OCI-LY7 (cell line): Measurements from ENCODE around the gene RPL29. TPM values are rescaled to one million over a fixed set of nuclear protein-coding genes. Genes with fewer than 3 reads are reported as not detected.

Experiments used
- BruUV-seq: library from RNA; stranded (reverse); fragments of 400-500 nt; replicated peaks from 2 replicates; lab custom pipeline; 2021; lab: Mats Ljungman, UMichigan
- CTCF ChIA-PET: fragments of 300-600 bp; sonication (Branson Sonifier 250); formaldehyde crosslinking; loops from one replicate; lab custom pipeline; 2022; ENCODE audit warnings: antibody characterized with exemption; ENCODE audit not compliant: unreplicated experiment; lab: Charles Lee
- POLR2A ChIA-PET: fragments of 300-600 bp; sonication (Branson Sonifier 250); formaldehyde crosslinking; loops from one replicate; lab custom pipeline; 2022; ENCODE audit warnings: antibody characterized with exemption; lab: Charles Lee
- DNase-seq: peaks from one replicate; pipeline ENCODE4 v3.0.0-alpha.2; 2015; ENCODE audit warnings: low spot score
- H2AFZ ChIP-seq: fragments of 200-600 bp; sonication (generic), shearing (Covaris generic); 2 replicates; pipeline ENCODE4 v1.6.1; 2014; ENCODE audit warnings: mild to moderate bottlenecking, antibody characterized with exemption, low read length, moderate library complexity
- H3K27ac ChIP-seq: fragments of 200-600 bp; sonication (generic); 2 replicates; pipeline ENCODE4 v1.5.1; 2014; ENCODE audit warnings: mixed run types, low read depth, mild to moderate bottlenecking, moderate library complexity, low read length, inconsistent platforms; ENCODE audit not compliant: poor library complexity, severe bottlenecking
- H3K36me3 ChIP-seq: fragments of 200-600 bp; sonication (generic); 2 replicates; pipeline ENCODE4 v1.6.1; 2014; ENCODE audit warnings: mild to moderate bottlenecking, antibody characterized with exemption, low read length, moderate library complexity, mixed read lengths; ENCODE audit not compliant: insufficient read depth
- H3K4me1 ChIP-seq: fragments of 200-600 bp; sonication (generic); 2 replicates; pipeline ENCODE4 v1.5.1; 2014; ENCODE audit warnings: mild to moderate bottlenecking, low read length; ENCODE audit not compliant: insufficient read depth, poor library complexity, severe bottlenecking
- H3K4me2 ChIP-seq: fragments of 200-600 bp; sonication (generic); 2 replicates; pipeline ENCODE4 v1.6.1; 2014; ENCODE audit warnings: mild to moderate bottlenecking, low read length
- H3K4me3 ChIP-seq: fragments of 200-600 bp; sonication (generic); 2 replicates; pipeline ENCODE4 v1.5.1; 2014; ENCODE audit warnings: mild to moderate bottlenecking, low read depth, low read length; ENCODE audit not compliant: poor library complexity, severe bottlenecking
- H3K79me2 ChIP-seq: fragments of 200-600 bp; sonication (generic); 2 replicates; pipeline ENCODE4 v1.6.1; 2016; ENCODE audit warnings: low read depth, mild to moderate bottlenecking, low read length, moderate library complexity, mixed read lengths; ENCODE audit not compliant: insufficient read depth
- H3K9me2 ChIP-seq: fragments of 200-600 bp; sonication (generic); 2 replicates; pipeline ENCODE4 v1.6.1; 2016; ENCODE audit warnings: mild to moderate bottlenecking, low read length, mixed read lengths; ENCODE audit not compliant: insufficient read depth
- H3K9me3 ChIP-seq: fragments of 200-600 bp; sonication (generic); 2 replicates; pipeline ENCODE4 v1.6.1; 2014; ENCODE audit warnings: mild to moderate bottlenecking, mixed run types, low read length, mixed read lengths
- H4K20me1 ChIP-seq: fragments of 200-600 bp; sonication (generic); 2 replicates; pipeline ENCODE4 v1.6.1; 2014; ENCODE audit warnings: mild to moderate bottlenecking, antibody characterized with exemption, low read length, moderate library complexity, mixed read lengths; ENCODE audit not compliant: insufficient read depth
- CTCF ChIP-seq: fragments of 200-600 bp; sonication (generic); conservative IDR thresholded peaks from 2 replicates; pipeline ENCODE4 v1.5.1; 2014; ENCODE audit warnings: mild to moderate bottlenecking, antibody characterized with exemption, low read length, moderate library complexity, mixed read lengths
- EZH2phosphoT487 ChIP-seq: fragments of 200-600 bp; sonication (generic); IDR thresholded peaks from 2 replicates; pipeline ENCODE4 v1.6.1; 2018; ENCODE audit warnings: low read depth, borderline replicate concordance, mild to moderate bottlenecking, mixed run types, antibody characterized with exemption, low read length, moderate library complexity, mixed read lengths
- intact Hi-C: fragments of 100-400 bp; cut with micrococcal nuclease; formaldehyde crosslinking; loops from one replicate; pipeline ENCODE4 v1.10.0; 2022; ENCODE audit not compliant: unreplicated experiment
- total RNA-seq, 2 experiments: library from RNA; depleted of rRNA in 1 of 2; stranded (reverse); fragments of >200 nt in 1 of 2; shearing (Covaris generic) in 1 of 2; gene quantifications; 2 replicates each; pipeline ENCODE4 v1.2.3, GENCODE V29; 2014 to 2022

The RPL29 gene
- total RNA-seq, 2 experiments from 2014 or later, result 1,535 to 1,781 TPM

- Histone ChIP-seq H3K4me2 (peak within 1 kb of the TSS; percentile 45), H3K9me3 (no peaks in the 10 kb centered on the region), H2AFZ (no peak within 1 kb of the TSS), H3K4me3 (peak within 1 kb of the TSS; percentile 51), H3K36me3 (no peaks in the 10 kb centered on the region), H4K20me1 (no peaks in the 10 kb centered on the region), H3K79me2 (no peaks in the 10 kb centered on the region), H3K27ac (no peak within 1 kb of the TSS), H3K9me2 (no peaks in the 10 kb centered on the region), H3K4me1 (peaks cover 10% of the 10 kb centered on the region)
- intact Hi-C loops, result no loop called here
- no TSS peak for BruUV-seq
- ChIA-PET CTCF (interaction anchor here (0.5 to 0.7 kb wide), 2 partner anchors 23 to 726 kb away, joined by 3 to 8 read pairs; no protein-coding TSS in a partner anchor), POLR2A (no interaction called here)
- 0 out of 2 replicates have a peak, but pooled peaks have one; percentile 80 for TF ChIP-seq EZH2phosphoT487
- TF ChIP-seq CTCF, result no peak
- DNase-seq, result no peak
These were observed 28.1 kb downstream of the RPL29 start, which contains the start of gene PCBP4 for GRCh38 chr3:51967384-51968169. Gene PCBP4, minus strand, starts transcription at chr3:51967454. Its CDS starts 6,214 bp downstream, at chr3:51961240.

- ChIA-PET CTCF (no interaction called here), POLR2A (interaction anchor here (0.6 kb wide), 2 partner anchors 21 to 396 kb away, joined by 3 read pairs; no protein-coding TSS in a partner anchor)
- H3K27ac ChIP-seq, result no peak overlapping the region
- peak overlapping the region; percentile 41 for H3K4me3 ChIP-seq
- no peak for DNase-seq
- no peaks in the 10 kb centered on the region for H3K36me3 ChIP-seq
- no TSS peak for BruUV-seq
- H3K4me1 ChIP-seq, result peaks cover 10% of the 10 kb centered on the region
- H3K4me2 ChIP-seq, result peak overlapping the region; percentile 30; the same call in 1 of the 2 replicates
- no peaks in the 10 kb centered on the region for H3K79me2 ChIP-seq
- H4K20me1 ChIP-seq, result no peaks in the 10 kb centered on the region
- H3K9me2 ChIP-seq, result no peaks in the 10 kb centered on the region
- H3K9me3 ChIP-seq, result no peaks in the 10 kb centered on the region
- TF ChIP-seq CTCF, result no peak
- no peak for TF ChIP-seq EZH2phosphoT487
- no peak overlapping the region for H2AFZ ChIP-seq
- intact Hi-C loops, result no loop called here
These were observed 28.7 kb downstream of the RPL29 start for GRCh38 chr3:51966922-51967383.
